ENCODE results near the gene DSCAM.
"Not testable (repeated sequence)": the region's sequence is repeated elsewhere in the genome, so short reads cannot be mapped to it uniquely, and the experiment has no call there.

DSCAM gene

DNA sequence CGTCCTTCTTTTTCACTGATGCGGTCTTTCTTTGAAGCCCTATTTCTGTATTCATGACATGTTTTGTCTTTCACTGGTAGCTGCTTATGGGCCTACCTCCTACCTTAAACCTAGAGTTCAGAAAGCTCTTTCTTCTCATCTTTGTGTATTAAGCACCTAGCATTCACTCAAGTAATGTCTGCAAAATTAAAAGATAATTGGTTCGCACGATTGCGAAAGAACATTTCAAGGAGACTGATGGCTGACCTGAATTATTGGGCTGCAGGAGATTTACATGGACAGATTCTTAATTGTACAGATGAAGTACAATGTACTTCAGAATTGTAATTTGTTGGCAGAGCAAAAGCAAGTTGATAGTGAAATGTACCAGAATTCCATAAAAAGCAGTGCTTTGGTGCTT is 773.3 kb downstream of the DSCAM start:
- no peak for DNase-seq (ENCODE audit: low read depth in 2 of 3, low spot score in 1 of 3)

DNA sequence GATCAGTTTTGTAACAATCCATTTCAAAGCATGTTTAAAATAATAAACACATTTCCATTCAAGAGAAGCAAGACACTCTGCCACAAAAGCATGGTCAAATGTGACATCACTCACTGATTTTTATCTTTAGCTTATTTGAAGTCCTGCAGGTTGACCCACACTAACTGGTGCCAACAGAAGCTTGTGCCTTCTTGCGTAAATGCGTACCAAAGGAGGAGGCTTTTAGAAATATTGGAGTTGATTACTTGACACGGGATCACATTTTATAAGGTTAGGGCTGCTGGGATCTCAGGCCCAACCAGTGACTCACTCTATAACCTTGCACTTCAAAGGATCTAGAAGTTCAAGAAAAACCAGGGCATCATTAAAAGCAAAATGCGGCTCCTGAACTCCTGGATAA is 776.1 kb downstream of the DSCAM start:
- DNase-seq (ENCODE audit: low read depth in 2 of 3, low spot score in 1 of 3), result no peak

DNA sequence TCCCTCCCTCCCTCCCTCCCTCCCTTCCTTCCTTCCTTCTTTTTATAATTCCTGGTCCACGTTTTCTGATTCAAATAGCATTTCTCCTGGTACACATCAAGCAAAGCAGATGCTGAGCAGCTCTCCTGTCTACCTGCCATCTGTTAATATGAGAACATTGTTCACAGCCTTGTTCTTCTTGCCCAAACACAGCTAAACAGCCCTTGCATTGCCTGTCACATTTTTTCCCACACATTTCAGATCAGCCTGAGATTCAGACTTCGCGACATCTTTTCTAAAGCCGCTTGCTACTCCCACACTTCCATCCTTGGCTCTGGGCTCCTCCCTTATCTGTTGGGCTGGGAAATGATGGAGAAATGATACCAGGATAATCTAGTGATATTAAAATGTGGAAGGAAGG is 779.2 kb downstream of the DSCAM start:
- DNase-seq (ENCODE audit: low read depth in 2 of 3, low spot score in 1 of 3), result no peak

DNA sequence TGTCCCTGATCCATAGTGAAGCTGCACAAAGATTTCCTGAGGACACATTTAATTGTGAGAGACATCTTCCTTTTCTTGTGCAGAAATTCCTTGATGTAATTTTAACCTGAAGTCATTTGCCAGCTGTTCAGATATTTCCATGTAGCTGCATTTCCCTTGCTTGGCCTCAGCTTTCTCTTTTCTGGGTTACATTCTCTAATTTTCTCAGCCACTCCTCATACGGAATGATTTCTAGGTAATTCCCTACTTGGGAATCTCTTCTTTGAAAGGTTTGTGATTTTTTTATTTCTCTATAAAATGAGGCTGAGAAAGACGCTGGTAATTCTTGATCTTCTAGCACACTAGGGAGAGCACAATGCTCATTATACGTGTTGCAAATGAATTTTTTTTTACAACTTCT is 780.7 kb downstream of the DSCAM start:
- no peak for DNase-seq (ENCODE audit: low read depth in 2 of 3, low spot score in 1 of 3)

DNA sequence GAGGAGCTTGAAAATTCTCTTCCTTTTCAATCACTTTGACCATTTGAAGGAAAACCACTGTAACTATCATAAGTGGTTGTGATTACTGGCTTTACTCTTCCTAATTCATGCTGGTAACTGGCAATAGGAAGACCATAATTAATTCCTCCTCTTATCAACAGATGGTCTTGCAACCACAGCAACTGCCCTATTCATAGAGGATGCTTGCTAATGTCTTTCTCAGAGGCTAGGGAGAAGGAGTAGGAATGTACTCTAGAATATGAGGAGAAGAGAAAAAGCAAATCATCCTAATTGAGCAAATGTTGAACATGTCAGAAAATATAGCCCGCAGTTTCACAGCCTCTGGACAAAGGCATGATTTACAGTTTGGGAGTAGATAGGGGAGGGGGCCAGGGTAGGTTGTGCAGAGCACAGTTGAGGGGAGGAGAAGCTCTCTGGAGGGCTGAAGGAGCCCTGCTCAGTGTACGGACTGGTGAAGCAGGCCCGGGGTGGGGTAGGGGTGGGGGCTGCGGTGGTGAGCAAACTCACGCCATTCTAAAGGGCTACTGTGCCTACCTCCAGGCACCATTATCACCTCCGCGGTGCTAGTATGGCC is 786.8 kb downstream of the DSCAM start:
- DNase-seq (ENCODE audit: low read depth in 2 of 3, low spot score in 1 of 3), result no peak

DNA sequence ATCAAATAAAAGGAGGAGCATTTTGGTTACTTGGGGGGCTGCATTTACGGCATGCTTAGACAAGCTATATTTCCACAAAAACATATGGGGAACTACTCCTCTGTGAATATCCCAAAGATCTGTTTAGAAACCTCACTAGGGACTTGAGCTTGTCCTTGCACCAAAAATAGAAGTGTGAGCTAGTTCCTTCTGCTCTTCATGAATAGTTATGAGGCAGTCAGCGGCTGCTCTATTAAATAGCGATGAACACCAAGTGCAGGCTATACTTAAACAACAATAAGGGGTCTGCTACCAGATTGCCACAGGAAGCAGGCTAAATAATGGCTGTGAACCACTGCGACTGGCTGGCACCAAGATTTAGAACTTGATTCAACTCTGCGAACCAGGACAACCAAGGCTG is 789.6 kb downstream of the DSCAM start:
- no peak for DNase-seq (ENCODE audit: low read depth in 2 of 3, low spot score in 1 of 3)

DNA sequence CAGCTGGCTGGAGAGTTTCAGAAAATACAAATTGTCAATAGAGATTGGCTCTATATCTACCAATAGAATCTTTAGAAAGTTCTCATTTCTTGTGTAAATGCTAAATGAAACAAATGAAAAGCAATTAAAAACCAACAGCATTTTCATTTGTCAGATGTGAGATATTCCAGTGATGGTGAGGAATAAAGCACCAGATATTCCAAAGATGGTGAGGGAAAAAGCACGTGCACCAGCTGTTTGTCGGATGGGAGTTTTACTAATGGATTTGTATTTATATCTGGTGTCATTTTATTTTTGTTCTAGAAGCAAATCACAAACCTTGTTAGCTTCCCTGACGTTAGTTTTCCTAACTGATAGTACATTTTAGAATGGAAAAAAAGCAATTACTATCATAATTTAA is 790.9 kb downstream of the DSCAM start:
- DNase-seq (ENCODE audit: low read depth in 2 of 3, low spot score in 1 of 3), result no peak

- DNase-seq (ENCODE audit: low read depth in 2 of 3, low spot score in 1 of 3), result no peak
These were observed 792.6 kb downstream of the DSCAM start for GRCh38 chr21:40054403-40054802.

DNA sequence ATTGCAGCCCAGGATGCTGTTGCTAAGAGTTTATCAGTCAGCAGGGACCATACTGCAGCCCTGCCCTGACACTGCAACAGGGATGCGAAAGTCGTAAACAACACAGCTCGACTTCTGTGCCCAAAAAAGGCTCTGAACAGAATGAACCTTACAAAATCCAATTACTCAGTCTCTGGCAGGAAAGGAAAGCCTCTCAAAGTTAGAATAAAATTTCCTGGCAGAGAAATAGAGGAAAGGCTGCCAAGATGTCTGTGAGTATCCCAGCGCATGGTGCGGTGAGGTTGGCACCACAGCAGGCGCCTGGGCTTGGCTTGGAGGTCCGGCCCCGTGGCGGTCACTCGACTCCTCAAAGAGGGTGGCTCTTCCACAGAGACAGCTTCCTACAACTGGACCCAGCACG is 794.0 kb downstream of the DSCAM start:
- DNase-seq (ENCODE audit: low read depth in 2 of 3, low spot score in 1 of 3), result no peak

DNA sequence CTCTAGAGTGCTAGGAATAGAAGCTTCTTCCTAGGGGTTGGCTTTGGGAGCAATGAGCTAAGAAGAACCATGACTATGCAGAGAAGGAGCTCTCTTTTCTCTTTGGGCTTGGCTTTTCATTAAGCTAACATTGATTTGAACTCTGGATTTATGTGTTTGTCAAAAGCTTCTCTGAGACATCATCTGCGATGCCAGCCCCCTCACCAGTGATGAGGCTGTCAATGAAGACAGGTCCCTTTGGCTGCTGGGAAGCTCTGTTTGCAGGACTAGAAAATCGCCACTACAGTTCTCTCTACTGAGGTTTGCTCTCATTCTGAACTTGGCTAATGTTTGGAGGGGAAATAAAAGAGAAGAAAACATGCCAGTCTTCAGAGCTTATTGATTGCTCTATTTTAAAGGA is 794.7 kb downstream of the DSCAM start:
- no peak for DNase-seq (ENCODE audit: low read depth in 2 of 3, low spot score in 1 of 3)

DNA sequence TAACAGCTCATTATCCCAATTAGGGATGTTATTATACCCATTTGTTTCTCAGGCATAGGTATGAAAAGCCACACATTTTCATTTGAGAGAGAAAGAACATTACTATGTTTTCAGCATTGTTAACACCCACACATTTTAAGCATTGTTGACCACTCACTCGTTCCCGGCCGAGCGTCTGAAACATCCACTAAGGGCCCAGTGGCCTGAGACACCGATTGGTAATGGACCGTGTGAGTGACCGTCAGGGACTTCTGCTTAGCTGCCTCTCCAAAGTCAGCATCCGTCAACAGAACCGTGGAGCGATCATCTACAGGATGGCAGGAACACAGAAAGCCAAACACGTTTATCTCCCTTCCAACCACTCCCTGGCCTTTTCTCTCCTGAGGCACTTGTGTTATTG is 795.2 kb downstream of the DSCAM start:
- no peak for DNase-seq (ENCODE audit: low read depth in 2 of 3, low spot score in 1 of 3)

DNA sequence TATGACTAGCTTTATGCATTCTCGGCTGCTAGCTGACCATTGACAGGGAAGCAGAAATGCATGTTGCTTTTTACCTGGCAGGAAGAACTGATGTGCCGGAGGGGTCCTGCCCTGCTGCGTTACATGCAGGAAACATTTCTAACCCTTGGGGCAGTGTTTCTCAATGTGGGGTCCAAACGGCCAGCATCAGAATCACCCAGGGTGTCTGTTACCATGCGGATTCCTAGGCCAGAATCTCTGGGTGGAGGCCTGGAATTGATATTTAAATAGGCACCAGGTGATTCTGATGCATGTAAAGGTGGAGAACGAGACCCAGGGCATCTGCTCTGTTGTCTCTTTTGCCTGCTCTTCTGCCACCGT is 797.0 kb downstream of the DSCAM start:
- DNase-seq (ENCODE audit: low read depth in 2 of 3, low spot score in 1 of 3), result no peak

DNA sequence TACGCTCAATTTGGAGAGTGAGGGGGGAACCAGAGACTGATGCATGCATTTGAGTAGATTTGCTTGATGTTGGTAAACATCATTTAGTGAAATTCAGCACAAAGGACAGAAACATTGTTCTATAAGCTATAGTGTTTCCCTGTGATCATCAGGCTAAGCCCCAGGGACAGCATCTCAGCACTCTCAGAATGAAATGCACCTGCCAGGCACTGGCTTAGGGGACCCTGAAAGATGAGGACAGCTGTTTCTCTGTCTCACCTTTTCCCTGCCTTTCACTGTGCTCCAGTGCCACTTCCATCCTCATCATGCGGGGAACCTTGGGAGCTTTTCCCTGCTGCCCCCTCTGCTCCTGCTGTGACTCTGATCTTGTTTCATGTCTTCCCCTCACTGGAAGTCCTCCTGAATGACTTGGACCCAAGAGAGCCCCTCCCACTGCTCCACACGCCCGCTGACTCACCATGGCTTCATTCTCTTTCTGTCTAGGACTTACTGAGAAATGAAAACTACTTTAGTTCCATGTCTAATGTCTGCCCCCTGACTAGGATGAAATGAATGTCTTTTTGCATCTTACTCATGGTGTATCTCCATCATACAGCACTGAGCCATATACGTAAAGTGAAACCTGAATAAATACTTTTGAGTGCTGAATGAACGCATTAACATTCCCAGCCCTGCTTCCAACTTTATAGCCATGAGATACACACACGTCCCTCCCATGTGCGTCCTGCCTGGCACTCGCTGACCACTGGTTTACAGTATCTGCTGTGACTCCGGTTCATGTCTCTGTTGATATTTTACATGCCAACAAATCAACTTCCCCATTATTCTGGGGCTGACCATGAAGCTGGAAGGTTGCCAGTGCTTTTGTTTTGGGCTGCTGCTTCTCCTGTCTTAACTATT is 797.7 kb downstream of the DSCAM start:
- DNase-seq (ENCODE audit: low read depth in 2 of 3, low spot score in 1 of 3), result peak in 1 of 3 donors; percentile 0

GRCh38 chr21:40047993-40048730 is 798.8 kb downstream of the DSCAM start:
- DNase-seq (ENCODE audit: low read depth in 2 of 3, low spot score in 1 of 3), result no peak

- no peak for DNase-seq (ENCODE audit: low read depth in 2 of 3, low spot score in 1 of 3)
These were observed 799.7 kb downstream of the DSCAM start for GRCh38 chr21:40047211-40047610.

DNA sequence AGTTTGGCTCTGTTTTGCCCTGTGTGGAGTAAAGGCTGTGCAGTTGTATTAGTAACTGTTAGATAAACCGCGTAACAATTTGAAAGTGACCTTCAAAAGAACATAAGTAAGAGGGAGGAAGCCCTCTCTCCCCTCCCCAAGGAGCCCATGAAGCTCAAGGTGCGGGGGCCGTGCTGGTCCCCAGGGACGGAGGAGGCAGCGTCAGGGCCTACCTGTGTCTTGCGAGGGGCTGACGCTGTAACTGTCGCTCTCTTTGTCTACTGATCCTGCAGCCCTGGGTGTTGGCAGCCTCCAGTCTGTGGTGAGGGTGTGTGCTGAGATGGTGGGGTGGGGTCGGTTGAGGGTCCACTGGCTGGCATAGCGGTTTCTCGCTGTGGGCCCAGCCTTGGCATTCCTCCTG is 803.1 kb downstream of the DSCAM start:
- no peak for DNase-seq (ENCODE audit: low read depth in 2 of 3, low spot score in 1 of 3)

GRCh38 chr21:40043423-40043822 is 803.5 kb downstream of the DSCAM start:
- no peak for DNase-seq (ENCODE audit: low read depth in 2 of 3, low spot score in 1 of 3)

DNA sequence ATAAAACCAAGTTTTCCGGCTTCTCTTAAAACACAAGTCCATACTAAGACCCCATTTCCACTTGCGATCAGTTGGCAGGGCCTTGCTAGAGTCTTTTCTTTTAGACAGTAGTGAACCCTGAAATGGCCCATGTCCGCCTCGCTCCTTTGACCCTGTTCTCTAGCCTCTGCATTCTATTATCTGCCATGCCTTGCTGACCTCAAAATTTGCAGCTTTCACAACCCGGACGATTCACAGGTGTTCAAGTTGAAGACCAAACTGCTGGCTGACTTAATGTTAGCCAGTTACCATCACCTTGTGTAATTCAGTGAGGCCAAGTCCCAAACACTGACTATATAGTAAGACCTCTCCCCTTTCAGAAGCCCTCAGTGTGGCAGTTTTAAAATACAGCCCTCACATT is 805.5 kb downstream of the DSCAM start:
- no peak for DNase-seq (ENCODE audit: low read depth in 2 of 3, low spot score in 1 of 3)

- DNase-seq (ENCODE audit: low read depth in 2 of 3, low spot score in 1 of 3), result not testable (repeated sequence)
These were observed 813.7 kb downstream of the DSCAM start for GRCh38 chr21:40033156-40033782.

DNA sequence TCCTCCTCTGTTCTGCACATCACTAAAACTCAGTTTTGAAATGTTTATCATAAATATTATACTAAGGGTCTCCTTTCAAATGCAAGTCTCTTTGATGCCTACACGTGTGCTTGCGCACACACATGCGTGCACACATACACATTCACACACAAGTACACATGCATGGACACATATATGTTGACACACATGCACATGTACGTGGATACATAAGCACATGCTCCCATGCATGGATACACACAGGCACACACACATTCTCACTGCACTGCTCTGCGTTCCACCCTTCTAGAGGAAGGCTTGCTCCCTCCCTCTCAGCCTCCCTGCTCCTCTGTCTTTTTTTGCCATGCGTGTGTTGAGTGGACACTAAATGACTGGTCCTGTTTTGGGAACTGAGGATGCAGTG is 817.1 kb downstream of the DSCAM start:
- DNase-seq (ENCODE audit: low read depth in 2 of 3, low spot score in 1 of 3), result no peak

DNA sequence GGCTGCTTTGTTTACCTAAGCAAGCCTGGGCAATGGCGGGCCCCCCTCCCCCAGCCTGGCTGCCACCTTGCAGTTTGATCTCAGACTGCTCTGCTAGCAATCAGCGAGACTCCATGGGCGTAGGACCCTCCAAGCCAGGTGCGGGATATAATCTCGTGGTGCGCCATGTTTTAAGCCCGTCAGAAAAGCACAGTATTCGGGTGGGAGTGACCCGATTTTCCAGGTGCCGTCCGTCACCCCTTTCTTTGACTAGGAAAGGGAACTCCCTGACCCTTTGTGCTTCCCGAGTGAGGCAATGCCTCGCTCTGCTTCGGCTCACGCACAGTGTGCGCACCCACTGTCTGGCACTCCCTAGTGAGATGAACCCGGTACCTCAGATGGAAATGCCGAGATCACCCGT is 818.6 kb downstream of the DSCAM start:
- not testable (repeated sequence) for DNase-seq (ENCODE audit: low read depth in 2 of 3, low spot score in 1 of 3)

Data from stimulated activated CD4-positive, alpha-beta T cell treated with anti-CD3 and anti-CD28 coated beads, Interleukin-12 subunit alpha, Interleukin-12 subunit beta, amount 100 ng/mL, for 48 hours (primary cell).